A673 (cell line): ENCODE data around the gene ALG8.

Experiments
- CTCF ChIP-seq: fragments of 300-800, 200-600 bp; sonication (generic); conservative IDR thresholded peaks from 2 replicates; pipeline ENCODE4 v1.5.1; 2017; ENCODE audit warnings: low read depth, mild to moderate bottlenecking, antibody characterized with exemption, low read length, moderate library complexity, mixed read lengths
- EZH2 ChIP-seq: fragments of 200-600 bp; sonication (generic); IDR thresholded peaks from 2 replicates; pipeline ENCODE4 v1.6.1; 2017; ENCODE audit warnings: borderline replicate concordance, low read depth, mild to moderate bottlenecking, mixed read lengths, antibody characterized with exemption, low read length; ENCODE audit not compliant: poor library complexity, severe bottlenecking

GRCh38 chr11:78070621-78071020, 68.8 kb downstream of the ALG8 start:
- no peak for TF ChIP-seq CTCF
- no peak for TF ChIP-seq EZH2
